ENCODE measurements around the gene VENTX.

The VENTX gene

DNA sequence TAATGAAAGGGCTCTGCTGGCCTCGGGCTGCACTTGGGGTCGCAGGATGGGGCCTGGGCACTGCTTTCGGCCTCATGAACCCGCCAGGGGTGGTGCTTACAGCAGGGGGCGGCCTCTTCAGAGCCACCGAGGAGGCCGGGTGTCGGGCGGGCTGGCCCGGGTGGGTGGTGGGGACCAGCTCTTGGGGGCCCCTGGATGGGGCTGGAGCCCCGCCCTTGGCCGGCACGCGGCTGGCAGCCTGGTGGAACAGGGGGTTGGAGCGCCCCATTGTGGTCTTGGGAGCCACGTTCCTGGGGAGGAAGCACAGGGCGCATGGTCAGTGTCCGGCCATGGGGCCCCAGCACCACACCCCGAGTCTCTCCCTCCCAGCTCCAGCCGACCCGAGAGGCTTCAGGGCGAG, 30.2 kb downstream of the VENTX start:
- intact Hi-C loops (cut with micrococcal nuclease): no loop called here
- H3K27me3 Mint-ChIP-seq: no peaks in the 10 kb centered on the region
- H3K36me3 Mint-ChIP-seq (ENCODE audit: low read depth): peaks cover 95% of the 10 kb centered on the region
- no peak overlapping the region for H3K4me3 Mint-ChIP-seq
- no peaks in the 10 kb centered on the region for H3K9me3 Mint-ChIP-seq
- H3K27ac Mint-ChIP-seq: no peak overlapping the region
- peaks cover 51% of the 10 kb centered on the region for H3K4me1 Mint-ChIP-seq (ENCODE audit: low read depth)

DNA sequence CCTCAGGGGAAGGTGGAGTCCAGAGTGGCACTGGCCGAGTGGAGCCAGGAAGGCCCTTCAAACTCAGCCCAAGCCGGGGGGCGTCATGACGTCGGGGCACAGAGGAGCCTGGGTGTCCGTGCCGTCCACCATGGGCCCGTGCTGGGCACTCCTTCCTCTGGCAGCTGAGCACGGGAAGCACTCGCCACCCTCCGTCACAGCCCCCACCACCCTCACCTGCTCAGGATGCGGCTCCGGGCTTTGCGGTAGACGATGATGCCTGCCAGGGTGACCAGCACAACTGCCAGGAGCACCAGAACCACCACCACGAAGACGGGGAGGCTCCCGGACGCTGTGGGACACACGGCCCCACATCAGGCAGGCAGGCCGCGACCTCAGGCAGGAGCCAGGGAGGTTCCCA, 30.9 kb downstream of the VENTX start:
- H3K27ac Mint-ChIP-seq: no peak overlapping the region

DNA sequence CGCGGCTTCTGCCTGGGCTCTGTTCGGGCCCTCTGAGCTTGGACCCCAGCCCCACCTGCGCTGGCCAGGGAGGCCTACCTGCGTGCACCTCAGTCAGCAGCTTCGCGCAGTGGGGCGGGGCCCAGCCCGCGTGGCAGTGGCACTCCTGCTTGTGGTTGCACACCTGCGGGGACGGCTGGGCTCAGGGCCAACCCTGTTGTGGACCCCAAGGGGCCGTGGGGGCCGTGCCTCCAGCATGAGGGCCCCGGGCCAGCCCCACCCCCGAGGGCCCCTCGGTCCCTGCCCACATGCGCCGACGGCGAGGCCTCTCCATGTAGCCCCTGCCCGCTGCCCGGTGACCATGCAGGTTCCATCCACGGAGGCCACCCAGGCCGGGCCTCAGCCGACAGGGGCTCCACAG, 31.7 kb downstream of the VENTX start:
- H3K27ac Mint-ChIP-seq: no peak overlapping the region
- H3K4me3 Mint-ChIP-seq: no peak overlapping the region
- peaks cover 94% of the 10 kb centered on the region for H3K36me3 Mint-ChIP-seq (ENCODE audit: low read depth)
- intact Hi-C loops (cut with micrococcal nuclease): no loop called here
- no peaks in the 10 kb centered on the region for H3K27me3 Mint-ChIP-seq
- no peaks in the 10 kb centered on the region for H3K9me3 Mint-ChIP-seq
- peaks cover 37% of the 10 kb centered on the region for H3K4me1 Mint-ChIP-seq (ENCODE audit: low read depth)

More for the DNA sequence above, 30.9 kb downstream of the VENTX start:
- intact Hi-C loops (cut with micrococcal nuclease): no loop called here
- H3K4me3 Mint-ChIP-seq: no peak overlapping the region
- no peaks in the 10 kb centered on the region for H3K27me3 Mint-ChIP-seq
- no peaks in the 10 kb centered on the region for H3K9me3 Mint-ChIP-seq
- H3K4me1 Mint-ChIP-seq (ENCODE audit: low read depth): peaks cover 46% of the 10 kb centered on the region
- H3K36me3 Mint-ChIP-seq (ENCODE audit: low read depth): peaks cover 95% of the 10 kb centered on the region

DNA sequence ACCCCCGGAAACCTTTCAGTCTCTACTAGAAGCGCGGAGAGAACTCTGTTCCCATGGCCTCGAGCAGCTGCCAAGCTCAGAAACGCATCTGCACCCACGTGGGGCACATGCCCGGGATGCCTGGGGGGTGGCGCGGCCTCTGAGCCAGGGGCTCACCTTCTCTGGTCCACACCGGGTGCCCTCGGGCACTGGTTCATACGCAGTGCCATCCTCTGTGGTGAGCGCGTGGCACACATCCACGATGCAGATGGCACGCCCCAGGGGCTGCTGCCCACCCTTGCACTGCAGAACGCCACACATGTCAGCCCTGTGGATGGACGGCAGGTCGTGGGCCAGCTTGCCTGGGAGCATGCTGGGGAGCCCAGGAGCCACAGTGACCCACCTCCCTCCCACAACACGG, 32.5 kb downstream of the VENTX start:
- no peaks in the 10 kb centered on the region for H3K27me3 Mint-ChIP-seq
- H3K27ac Mint-ChIP-seq: no peak overlapping the region
- peaks cover 97% of the 10 kb centered on the region for H3K36me3 Mint-ChIP-seq (ENCODE audit: low read depth)
- intact Hi-C loops (cut with micrococcal nuclease): no loop called here
- peaks cover 37% of the 10 kb centered on the region for H3K4me1 Mint-ChIP-seq (ENCODE audit: low read depth)
- no peaks in the 10 kb centered on the region for H3K9me3 Mint-ChIP-seq
- H3K4me3 Mint-ChIP-seq: no peak overlapping the region

DNA sequence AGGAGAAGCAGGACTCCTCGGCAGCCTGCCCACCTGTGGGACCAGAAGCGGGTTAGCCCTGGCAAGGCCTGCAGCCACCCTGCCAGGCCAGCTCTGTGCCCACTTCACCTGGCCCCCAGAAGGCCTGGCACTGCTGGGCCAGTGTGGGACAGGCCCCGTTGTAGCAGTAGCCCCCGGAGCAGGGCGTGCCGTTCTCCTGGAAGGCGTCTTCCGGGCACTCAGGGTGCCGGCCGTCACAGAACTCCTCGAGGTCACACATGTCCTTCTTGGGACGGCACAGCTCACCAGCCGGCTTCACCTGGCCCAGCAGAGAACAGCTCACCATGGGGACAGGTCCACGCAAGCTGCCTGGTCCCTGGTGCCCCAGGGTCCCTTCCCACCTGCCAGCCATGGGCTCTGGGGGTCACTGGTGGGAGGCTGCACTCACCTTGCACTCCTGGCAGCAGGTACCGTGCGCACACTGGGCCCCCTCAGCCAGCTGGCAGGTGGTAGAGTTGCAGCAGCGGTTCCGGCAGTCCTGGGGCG, 33.2 kb downstream of the VENTX start:
- intact Hi-C loops (cut with micrococcal nuclease): no loop called here
- Mint-ChIP-seq H3K9me3 (no peaks in the 10 kb centered on the region), H3K27ac (no peak overlapping the region), H3K4me1 (ENCODE audit: low read depth) (peaks cover 37% of the 10 kb centered on the region), H3K27me3 (no peaks in the 10 kb centered on the region), H3K36me3 (ENCODE audit: low read depth) (peaks cover 98% of the 10 kb centered on the region), H3K4me3 (no peak overlapping the region)

DNA sequence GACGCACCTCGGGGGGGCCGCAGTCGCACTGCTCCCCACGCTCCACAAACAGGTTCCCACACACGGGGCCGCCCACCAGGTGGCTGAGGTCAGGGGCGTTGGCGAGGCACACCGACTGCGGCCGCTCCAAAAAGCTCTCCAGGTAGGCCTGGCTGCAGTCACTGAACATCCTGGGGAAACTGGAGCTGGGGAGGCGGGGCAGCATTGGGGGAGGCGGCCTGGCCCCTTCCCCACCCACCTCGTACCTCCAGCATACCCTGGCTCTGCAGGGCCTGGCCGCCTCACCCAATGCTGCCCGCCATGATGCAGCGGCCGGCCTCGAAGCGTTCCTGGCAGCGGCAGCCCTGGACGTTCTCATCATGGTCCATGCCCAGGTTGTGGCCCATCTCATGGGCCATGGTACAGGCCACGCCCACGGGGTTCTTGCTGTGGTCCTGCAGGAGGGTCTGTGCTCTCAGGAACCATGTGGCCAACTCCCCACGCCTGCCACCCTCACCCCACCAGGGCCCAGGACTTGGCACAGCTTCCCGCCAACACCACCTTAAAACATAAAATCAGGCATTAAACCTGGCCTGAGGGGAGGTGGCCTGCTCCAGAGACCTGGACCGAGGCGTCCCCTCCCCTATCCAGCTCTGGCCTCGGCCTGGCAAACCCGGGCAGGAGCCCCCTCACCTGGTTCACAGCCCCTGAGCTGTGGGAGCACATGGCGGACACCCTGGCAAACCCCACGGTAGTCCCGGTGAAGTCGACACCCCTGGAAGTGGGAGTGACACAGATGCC, 34.1 kb downstream of the VENTX start:
- Mint-ChIP-seq H3K36me3 (ENCODE audit: low read depth) (peaks cover 96% of the 10 kb centered on the region), H3K27me3 (no peaks in the 10 kb centered on the region), H3K9me3 (no peaks in the 10 kb centered on the region), H3K4me3 (no peak overlapping the region), H3K4me1 (ENCODE audit: low read depth) (peaks cover 35% of the 10 kb centered on the region), H3K27ac (no peak overlapping the region)
- intact Hi-C loops (cut with micrococcal nuclease): no loop called here

DNA sequence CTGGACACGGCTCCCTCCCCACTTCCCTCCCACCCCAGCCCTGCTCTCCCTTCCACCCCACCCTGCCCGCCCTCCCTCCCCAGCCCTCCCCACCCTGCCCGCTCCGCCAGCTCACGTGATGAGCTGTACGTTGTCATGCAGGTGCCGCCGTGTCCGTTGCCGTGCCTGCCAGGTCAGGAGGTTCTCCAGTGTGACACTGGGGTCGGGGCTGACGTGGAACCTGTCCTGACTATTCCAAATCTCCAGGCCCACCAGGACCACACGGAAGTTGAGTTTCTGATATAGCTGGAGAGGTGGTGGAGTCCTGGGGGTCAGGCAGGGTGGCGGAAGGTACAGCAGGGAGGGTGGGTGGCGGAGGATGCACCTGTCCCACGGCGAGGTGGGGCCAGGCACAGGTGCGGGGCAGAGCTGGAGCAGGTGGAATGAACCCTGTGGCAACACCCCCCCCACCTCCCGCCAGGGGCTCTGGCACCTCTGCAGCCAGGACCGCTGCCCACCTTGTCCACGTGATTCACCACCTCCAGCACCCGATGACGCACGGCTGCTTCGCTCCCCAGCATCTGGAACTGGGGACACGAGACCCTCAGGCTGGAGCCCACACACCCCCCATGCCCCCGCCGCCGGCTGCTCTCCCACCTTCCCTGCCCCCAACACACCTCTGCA, 34.8 kb downstream of the VENTX start:
- Mint-ChIP-seq H3K36me3 (ENCODE audit: low read depth) (peaks cover 88% of the 10 kb centered on the region), H3K27ac (no peak overlapping the region), H3K4me3 (no peak overlapping the region), H3K4me1 (ENCODE audit: low read depth) (peaks cover 41% of the 10 kb centered on the region), H3K27me3 (no peaks in the 10 kb centered on the region), H3K9me3 (no peaks in the 10 kb centered on the region)
- intact Hi-C loops (cut with micrococcal nuclease): no loop called here

DNA sequence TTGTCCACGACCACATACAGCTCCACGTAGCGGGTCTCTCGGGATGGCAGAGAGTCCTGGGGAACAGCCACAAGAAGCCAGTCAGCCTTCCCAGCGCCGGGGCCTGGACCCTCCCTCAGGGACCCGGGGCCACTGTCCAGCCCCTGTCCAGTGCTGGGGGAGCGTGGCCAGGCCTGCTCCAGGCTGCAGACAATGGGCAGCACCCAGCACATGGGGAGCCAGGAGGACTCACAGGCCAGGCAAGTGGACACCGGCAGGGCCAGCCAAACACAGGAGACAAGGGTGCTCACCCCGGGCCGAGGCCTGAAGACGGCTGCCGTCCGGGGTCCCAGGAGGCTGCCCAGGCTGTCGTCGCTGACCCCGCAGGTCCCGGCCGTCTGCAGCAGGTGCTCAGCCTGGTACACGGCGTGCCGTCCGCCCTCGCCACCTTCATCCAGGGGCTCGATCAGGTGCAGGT, 35.3 kb downstream of the VENTX start:
- H3K27ac Mint-ChIP-seq: no peak overlapping the region
- no peak overlapping the region for H3K4me3 Mint-ChIP-seq
- H3K9me3 Mint-ChIP-seq: no peaks in the 10 kb centered on the region
- no peaks in the 10 kb centered on the region for H3K27me3 Mint-ChIP-seq
- intact Hi-C loops (cut with micrococcal nuclease): no loop called here
- H3K4me1 Mint-ChIP-seq (ENCODE audit: low read depth): peaks cover 46% of the 10 kb centered on the region
- H3K36me3 Mint-ChIP-seq (ENCODE audit: low read depth): peaks cover 83% of the 10 kb centered on the region

DNA sequence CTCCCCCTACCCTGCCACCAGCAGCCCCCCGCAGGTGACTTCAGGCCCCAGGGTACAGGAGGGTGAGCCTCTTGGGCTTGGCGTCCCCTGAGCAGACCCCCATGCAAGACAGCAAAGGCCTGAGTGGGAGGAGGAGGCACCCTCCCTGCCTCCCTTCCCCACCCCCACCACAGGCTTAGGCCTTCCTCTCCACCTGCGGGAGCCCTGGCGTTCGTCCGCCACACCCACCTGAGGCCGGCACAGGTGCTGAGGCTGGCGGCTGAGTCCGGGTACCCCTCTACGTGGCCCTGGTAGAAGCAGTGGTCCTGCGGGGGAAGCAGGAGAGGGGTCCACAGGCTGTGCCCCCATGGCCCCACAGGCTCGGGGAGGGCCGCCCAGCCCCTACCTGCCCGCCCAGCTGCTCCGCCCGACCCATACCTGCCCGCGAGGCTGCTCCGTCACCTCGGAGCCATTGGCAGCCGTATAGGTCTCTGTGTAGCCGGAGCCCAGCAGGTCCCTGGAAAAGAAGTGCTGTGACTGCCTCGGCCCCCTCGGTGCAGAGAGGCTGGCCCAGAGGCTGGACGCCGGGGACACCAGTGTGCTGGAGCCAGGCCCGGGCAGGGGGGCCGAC, 36.0 kb downstream of the VENTX start:
- intact Hi-C loops (cut with micrococcal nuclease): no loop called here
- peak overlapping the region; percentile 30 for H3K4me3 Mint-ChIP-seq
- no peaks in the 10 kb centered on the region for H3K9me3 Mint-ChIP-seq
- H3K36me3 Mint-ChIP-seq (ENCODE audit: low read depth): peaks cover 82% of the 10 kb centered on the region
- no peak overlapping the region for H3K27ac Mint-ChIP-seq
- H3K4me1 Mint-ChIP-seq (ENCODE audit: low read depth): peaks cover 53% of the 10 kb centered on the region
- no peaks in the 10 kb centered on the region for H3K27me3 Mint-ChIP-seq

DNA sequence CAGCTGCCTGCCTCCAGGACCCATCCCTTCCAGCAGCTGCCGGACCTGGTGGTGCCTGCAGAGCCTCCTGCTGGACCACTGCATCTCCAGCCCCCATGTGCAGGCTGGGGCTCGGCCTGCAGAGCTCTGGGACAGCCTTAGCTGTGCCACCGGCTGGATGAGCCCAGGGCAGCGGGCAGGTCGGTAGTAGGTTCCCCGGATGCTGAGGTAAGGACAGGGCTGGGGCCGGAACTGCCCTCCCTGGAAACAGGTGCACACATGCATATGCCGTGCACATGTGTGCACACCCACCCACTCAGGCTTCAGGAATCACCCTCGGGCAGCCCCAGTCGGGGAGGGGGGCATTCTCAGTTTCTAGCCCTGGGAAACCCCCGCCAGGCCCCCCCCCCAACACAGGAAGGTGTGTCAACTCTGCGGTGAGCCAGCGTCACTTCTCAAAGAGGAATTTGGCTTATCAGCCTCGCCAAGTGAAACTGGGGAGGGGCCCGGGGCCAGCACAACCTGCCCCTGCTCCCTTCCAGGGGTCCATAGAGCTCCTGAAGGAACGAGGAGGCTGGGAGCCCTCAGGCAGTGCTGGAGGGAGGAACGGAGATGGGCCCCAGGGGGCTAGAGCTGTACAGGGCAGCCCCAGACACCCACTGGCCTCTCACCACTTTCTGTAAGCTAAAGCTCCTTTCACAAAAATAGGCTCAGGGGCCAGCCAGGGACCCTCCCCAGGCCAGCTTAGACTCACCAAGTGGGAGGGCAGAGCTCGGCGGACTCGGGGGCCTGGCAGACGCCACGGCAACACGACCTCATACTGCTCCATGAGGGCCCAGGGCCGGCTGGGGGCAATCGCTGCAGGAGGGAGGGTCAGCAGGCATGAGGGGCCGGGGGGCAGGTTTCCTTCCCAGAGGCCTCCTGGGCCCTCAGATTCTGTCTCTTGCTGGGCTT, 37.4 kb downstream of the VENTX start:
- peaks cover 82% of the 10 kb centered on the region for H3K36me3 Mint-ChIP-seq (ENCODE audit: low read depth)
- peaks cover 66% of the 10 kb centered on the region for H3K4me1 Mint-ChIP-seq (ENCODE audit: low read depth)
- H3K9me3 Mint-ChIP-seq: no peaks in the 10 kb centered on the region
- intact Hi-C loops (cut with micrococcal nuclease): no loop called here
- peak overlapping the region; percentile 82 for H3K4me3 Mint-ChIP-seq
- H3K27ac Mint-ChIP-seq: peak overlapping the region; percentile 95
- H3K27me3 Mint-ChIP-seq: no peaks in the 10 kb centered on the region

DNA sequence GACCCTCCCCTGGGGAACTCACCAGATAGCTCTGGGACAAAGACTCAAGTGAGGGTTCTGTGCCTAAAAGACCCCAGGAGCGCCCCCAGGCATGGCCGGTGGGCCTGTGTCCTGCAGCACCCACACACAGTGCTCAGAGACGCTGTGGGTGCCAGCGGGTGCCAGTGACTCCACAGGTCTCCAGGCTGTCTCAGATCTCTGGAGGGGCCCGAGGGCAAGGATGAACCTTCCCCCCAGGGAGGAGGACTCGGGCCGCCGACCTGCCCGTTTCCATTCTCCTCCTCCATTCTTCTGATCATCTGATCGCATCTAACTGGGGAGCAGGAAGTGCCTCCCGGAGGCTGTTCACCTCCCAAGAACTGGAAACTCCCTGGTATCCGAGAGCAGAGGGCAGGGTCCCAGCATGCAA, 38.0 kb downstream of the VENTX start:
- peaks cover 82% of the 10 kb centered on the region for H3K36me3 Mint-ChIP-seq (ENCODE audit: low read depth)
- H3K9me3 Mint-ChIP-seq: no peaks in the 10 kb centered on the region
- intact Hi-C loops (cut with micrococcal nuclease): no loop called here
- H3K4me3 Mint-ChIP-seq: peak overlapping the region; percentile 82
- H3K27me3 Mint-ChIP-seq: no peaks in the 10 kb centered on the region
- peaks cover 73% of the 10 kb centered on the region for H3K4me1 Mint-ChIP-seq (ENCODE audit: low read depth)
- H3K27ac Mint-ChIP-seq: peak overlapping the region; percentile 95

DNA sequence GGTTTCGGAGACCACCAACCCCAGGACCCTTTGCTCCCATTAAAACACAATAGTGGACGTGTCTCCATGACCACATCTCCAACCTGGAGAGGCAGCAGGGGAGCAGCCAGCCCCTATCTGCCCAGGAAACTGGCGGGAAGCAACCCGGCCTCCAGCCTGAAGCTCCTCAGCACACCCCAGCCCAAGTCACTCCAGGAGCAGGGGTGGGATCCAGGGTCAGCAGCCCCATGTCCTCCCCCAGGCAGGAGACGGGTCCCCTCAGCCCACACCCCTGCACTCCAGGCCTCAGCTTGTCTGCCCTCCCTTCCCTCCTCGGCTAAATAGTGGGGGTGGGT, 38.4 kb downstream of the VENTX start:
- Mint-ChIP-seq H3K4me3 (peak overlapping the region; percentile 82), H3K4me1 (ENCODE audit: low read depth) (peaks cover 77% of the 10 kb centered on the region), H3K9me3 (no peaks in the 10 kb centered on the region), H3K36me3 (ENCODE audit: low read depth) (peaks cover 82% of the 10 kb centered on the region), H3K27me3 (no peaks in the 10 kb centered on the region), H3K27ac (peak overlapping the region; percentile 95)
- intact Hi-C loops (cut with micrococcal nuclease): no loop called here

DNA sequence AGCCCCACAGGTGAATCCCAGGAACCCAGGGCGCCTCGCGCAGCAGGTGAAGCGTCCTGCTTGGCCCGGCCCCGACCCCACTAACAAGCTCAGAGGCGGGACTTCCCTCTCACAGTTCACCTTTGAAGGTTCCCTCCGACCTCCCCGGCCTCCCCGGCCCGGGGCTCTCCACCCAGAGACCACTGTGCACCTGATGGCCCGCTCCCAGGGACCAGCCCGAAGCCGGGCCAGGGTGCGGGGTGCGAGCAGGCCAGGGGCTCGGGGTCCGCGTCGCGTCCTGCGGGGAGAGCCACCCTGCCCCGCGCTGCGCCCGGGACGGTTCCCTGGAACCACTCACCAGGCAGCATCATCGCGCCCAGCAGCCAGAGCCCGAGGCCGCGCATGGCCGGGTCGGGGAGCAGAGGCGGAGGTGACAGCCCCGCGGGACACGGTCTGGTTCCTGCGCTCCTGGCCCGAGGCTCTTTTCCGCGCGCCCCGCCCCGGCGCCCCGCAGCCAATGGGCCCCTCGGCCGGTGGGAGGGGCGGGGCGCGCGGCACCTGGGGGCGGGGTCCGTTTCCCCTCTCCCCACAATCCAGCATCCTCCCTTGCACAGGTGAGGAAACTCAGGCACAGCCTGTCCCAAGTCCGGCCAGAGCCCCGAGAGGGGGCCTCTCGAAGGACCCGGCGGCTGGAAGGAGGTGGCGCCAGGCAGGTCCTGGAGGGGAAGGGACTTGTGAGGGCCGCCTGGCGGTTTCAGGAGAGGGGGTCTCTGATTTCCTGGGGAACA, 39.0 kb downstream of the VENTX start, which contains the start of gene ADAM8:
Gene ADAM8 (minus strand): TSS at position 434 of the 767 bp plus-strand sequence. CDS start 51 bp downstream, at position 383.
- intact Hi-C loops (cut with micrococcal nuclease): no loop called here
- H3K27me3 Mint-ChIP-seq: no peaks in the 10 kb centered on the region
- peak within 1 kb of the TSS; percentile 95 for H3K27ac Mint-ChIP-seq
- H3K4me3 Mint-ChIP-seq: peak within 1 kb of the TSS; percentile 82
- peaks cover 82% of the 10 kb centered on the region for H3K36me3 Mint-ChIP-seq (ENCODE audit: low read depth)
- peaks cover 82% of the 10 kb centered on the region for H3K4me1 Mint-ChIP-seq (ENCODE audit: low read depth)
- no peaks in the 10 kb centered on the region for H3K9me3 Mint-ChIP-seq

All from dendritic cell treated with granulocyte-macrophage colony-stimulating factor and Interleukin-4, amounts not matched to agents 40 ng/mL and 50 ng/mL, for 4 days (primary cell).